Fibroblast of peridontal ligament (primary cell): ENCODE measurements around the gene SNX15.
A peak's percentile ranks its signal among the peaks of the same experiment; 100 is the strongest.
"Not testable (repeated sequence)": the region's sequence is repeated elsewhere in the genome, so short reads cannot be mapped to it uniquely, and the experiment has no call there.

Source experiments
- DNase-seq: peaks from one replicate; pipeline ENCODE4 v3.0.0-alpha.2; 2010; ENCODE audit errors: extremely low read depth

SNX15 gene

GRCh38 chr11:65027213-65028067 is at the start of gene SNX15:
Gene SNX15 (plus strand): TSS chr11:65027439. CDS start chr11:65027538, 99 bp downstream.
- peak; percentile 97 for DNase-seq

- not testable (repeated sequence) for DNase-seq
Measured at GRCh38 chr11:64983339-64983738, 43.9 kb upstream of the SNX15 start.

- no peak for DNase-seq
Measured at GRCh38 chr11:64987998-64988854, 39.0 kb upstream of the SNX15 start.

- DNase-seq: no peak
Measured at GRCh38 chr11:64989416-64989815, 37.8 kb upstream of the SNX15 start.

GRCh38 chr11:64990222-64990923 is 36.9 kb upstream of the SNX15 start:
- DNase-seq: no peak

- DNase-seq: no peak
Measured at GRCh38 chr11:64994318-64994717, 32.9 kb upstream of the SNX15 start.

- no peak for DNase-seq
Measured at GRCh38 chr11:64996327-64996709, 30.9 kb upstream of the SNX15 start.

GRCh38 chr11:64996710-64997380 is 30.4 kb upstream of the SNX15 start, which contains the start of gene BATF2:
Gene BATF2 (minus strand): TSS chr11:64996971. CDS start chr11:64996914, 57 bp downstream.
- DNase-seq: peak; percentile 49

GRCh38 chr11:64998141-64998540 is 29.1 kb upstream of the SNX15 start:
- no peak for DNase-seq

- DNase-seq: no peak
Measured at GRCh38 chr11:64998690-64999431, 28.4 kb upstream of the SNX15 start.

- no peak for DNase-seq
Measured at GRCh38 chr11:64999478-64999877, 27.8 kb upstream of the SNX15 start.

GRCh38 chr11:65002706-65003105 is 24.5 kb upstream of the SNX15 start:
- peak; percentile 17 for DNase-seq

- DNase-seq: peak; percentile 50
Measured at GRCh38 chr11:65003282-65003681, 24.0 kb upstream of the SNX15 start.

- DNase-seq: not testable (repeated sequence)
Measured at GRCh38 chr11:65003968-65004367, 23.3 kb upstream of the SNX15 start.

GRCh38 chr11:65008016-65008415 is 19.2 kb upstream of the SNX15 start:
- DNase-seq: peak; percentile 35

- no peak for DNase-seq
Measured at GRCh38 chr11:65008873-65009272, 18.4 kb upstream of the SNX15 start.

GRCh38 chr11:65013130-65013887 is 13.9 kb upstream of the SNX15 start:
- DNase-seq: peak; percentile 83

- peak; percentile 84 for DNase-seq
Measured at GRCh38 chr11:65013888-65014725, 13.1 kb upstream of the SNX15 start, which contains the start of gene ARL2. Gene ARL2 (plus strand): TSS chr11:65014160. CDS start chr11:65014208, 48 bp downstream.

- no peak for DNase-seq
Measured at GRCh38 chr11:65014726-65015227, 12.5 kb upstream of the SNX15 start.
